ENCODE measurements around the gene MDH1B. TPM values are rescaled to one million over a fixed set of nuclear protein-coding genes. Genes with fewer than 3 reads are reported as not detected.

MDH1B gene
- total RNA-seq, 1 experiment from 2014 or later: 1.3 TPM

DNA sequence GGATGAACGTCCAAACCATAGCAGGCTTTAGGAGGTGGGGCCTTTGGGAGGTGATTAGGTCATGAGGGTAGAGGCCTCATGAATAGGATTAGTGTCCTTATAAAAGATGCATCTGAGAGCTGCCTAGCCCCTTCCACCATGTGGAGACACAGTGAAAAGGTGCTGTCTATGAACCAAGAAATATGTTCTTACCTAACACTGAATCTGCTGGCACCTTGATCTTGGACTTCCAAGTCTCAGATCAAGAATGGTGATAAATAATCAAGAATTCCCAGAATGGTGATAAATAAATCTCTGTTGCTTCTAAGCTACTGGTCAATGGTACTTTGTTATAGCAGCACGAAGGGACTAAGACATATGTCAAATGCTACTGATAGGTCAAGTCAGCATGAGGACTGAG is 31.8 kb downstream of the MDH1B start:
- no peak overlapping the region for H3K4ac ChIP-seq (ENCODE audit: low read depth, low read length)
- Mint-ChIP-seq H3K27me3 (ENCODE audit: low read depth) (peaks cover 3% of the 10 kb centered on the region), H3K4me3 (no peak overlapping the region), H3K4me1 (no peaks in the 10 kb centered on the region), H3K27ac (no peak overlapping the region), H3K36me3 (ENCODE audit: insufficient read depth in 1 of 3, low read depth in 3 of 3) (no peaks in the 10 kb centered on the region), H3K9me3 (peaks cover 0 to 3% of the 10 kb centered on the region in 2 experiments; a peak in 3 of 5 replicates)
- DNase-seq: no peak
- H3T11ph ChIP-seq (ENCODE audit: low read length): no peak overlapping the region
- H3K4me2 ChIP-seq (ENCODE audit: insufficient read depth, insufficient read length, low read length): no peak overlapping the region
- no peak overlapping the region for H2BK12ac ChIP-seq (ENCODE audit: insufficient read length, low read depth, low read length)
- H3K79me2 ChIP-seq (ENCODE audit: insufficient read depth, low read length): no peaks in the 10 kb centered on the region
- H3K23me2 ChIP-seq (ENCODE audit: insufficient read length, low read depth, low read length, poor library complexity, severe bottlenecking): no peaks in the 10 kb centered on the region
- H3K27me3 ChIP-seq (ENCODE audit: insufficient read depth, low read length): no peaks in the 10 kb centered on the region
- H4K8ac ChIP-seq (replicated peaks; ENCODE audit: insufficient read length, low read depth, low read length): no peak overlapping the region
- H3K56ac ChIP-seq (ENCODE audit: insufficient read length, low read depth, low read length): no peak overlapping the region
- no peak overlapping the region for H2BK20ac ChIP-seq (ENCODE audit: low read depth, low read length, poor library complexity, severe bottlenecking)
- WGBS (ENCODE audit: extremely low coverage, insufficient read length, low lambda C conversion rate): no CpG with 5 or more reads among the region's 2 CpGs
- H3K79me1 ChIP-seq (ENCODE audit: insufficient read depth, low read depth, low read length, poor library complexity, severe bottlenecking): no peaks in the 10 kb centered on the region
- H2BK120ac ChIP-seq (ENCODE audit: low read depth, low read length, poor library complexity, severe bottlenecking): no peak overlapping the region
- no peak overlapping the region for H3K14ac ChIP-seq (ENCODE audit: insufficient read depth, low read length)
- H2AFZ ChIP-seq (ENCODE audit: low read length): no peak overlapping the region
- H3K23ac ChIP-seq (ENCODE audit: insufficient read length, low read depth, low read length): no peak overlapping the region
- no peak overlapping the region for H4K5ac ChIP-seq (ENCODE audit: insufficient read length, low read depth, low read length)
- no peak overlapping the region for H2BK5ac ChIP-seq (ENCODE audit: insufficient read length, low read length)
- no peak overlapping the region for H3K27ac ChIP-seq (ENCODE audit: insufficient read length, low read depth, low read length)
- TF ChIP-seq, protein P1, sequence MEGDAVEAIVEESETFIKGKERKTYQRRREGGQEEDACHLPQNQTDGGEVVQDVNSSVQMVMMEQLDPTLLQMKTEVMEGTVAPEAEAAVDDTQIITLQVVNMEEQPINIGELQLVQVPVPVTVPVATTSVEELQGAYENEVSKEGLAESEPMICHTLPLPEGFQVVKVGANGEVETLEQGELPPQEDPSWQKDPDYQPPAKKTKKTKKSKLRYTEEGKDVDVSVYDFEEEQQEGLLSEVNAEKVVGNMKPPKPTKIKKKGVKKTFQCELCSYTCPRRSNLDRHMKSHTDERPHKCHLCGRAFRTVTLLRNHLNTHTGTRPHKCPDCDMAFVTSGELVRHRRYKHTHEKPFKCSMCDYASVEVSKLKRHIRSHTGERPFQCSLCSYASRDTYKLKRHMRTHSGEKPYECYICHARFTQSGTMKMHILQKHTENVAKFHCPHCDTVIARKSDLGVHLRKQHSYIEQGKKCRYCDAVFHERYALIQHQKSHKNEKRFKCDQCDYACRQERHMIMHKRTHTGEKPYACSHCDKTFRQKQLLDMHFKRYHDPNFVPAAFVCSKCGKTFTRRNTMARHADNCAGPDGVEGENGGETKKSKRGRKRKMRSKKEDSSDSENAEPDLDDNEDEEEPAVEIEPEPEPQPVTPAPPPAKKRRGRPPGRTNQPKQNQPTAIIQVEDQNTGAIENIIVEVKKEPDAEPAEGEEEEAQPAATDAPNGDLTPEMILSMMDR (conservative IDR thresholded peaks at IDR 0.05): no peak
- no peak overlapping the region for H2AK5ac ChIP-seq (ENCODE audit: insufficient read length, low read length)
- no peaks in the 10 kb centered on the region for H4K20me1 ChIP-seq (ENCODE audit: control insufficient read depth, insufficient read depth, insufficient read length)
- no peak overlapping the region for H4K91ac ChIP-seq (ENCODE audit: insufficient read length, low read depth, low read length)
- no peak overlapping the region for H2BK15ac ChIP-seq (ENCODE audit: low read depth, low read length)
- no peaks in the 10 kb centered on the region for H3K9me3 ChIP-seq (ENCODE audit: control insufficient read depth, low read depth, low read length)
- no peak overlapping the region for H3K9ac ChIP-seq (ENCODE audit: extremely low read depth, insufficient read length, low read length)
- no peak overlapping the region for H3K18ac ChIP-seq (ENCODE audit: insufficient read length, low read depth, low read length)
- H3K4me1 ChIP-seq (ENCODE audit: insufficient read depth, low read length): no peaks in the 10 kb centered on the region
